Measurements from ENCODE around the gene CDKL5. TPM values are rescaled to one million over a fixed set of nuclear protein-coding genes. Genes with fewer than 3 reads are reported as not detected.

The CDKL5 gene
- total RNA-seq, 2 experiments from 2014 or later = 2.2 to 2.4 TPM

DNA sequence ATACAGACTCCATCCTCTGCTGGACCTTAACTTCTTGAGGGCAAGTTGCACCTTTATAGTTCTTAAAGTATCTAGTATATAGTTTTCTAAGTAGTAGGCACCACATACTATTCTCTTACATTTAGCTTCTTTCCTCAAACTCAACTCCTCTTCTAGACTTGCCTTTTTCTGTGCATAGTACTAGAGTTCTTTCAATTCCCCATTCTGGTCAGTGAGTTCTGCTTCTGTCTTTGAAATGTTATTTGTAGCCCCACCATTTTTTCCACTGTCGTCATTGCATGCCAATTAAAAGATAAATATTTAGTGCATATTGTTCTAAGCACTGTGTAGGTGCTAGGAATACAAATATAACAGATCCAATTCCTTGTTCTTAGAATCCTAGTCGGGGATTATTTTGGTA is 31.6 kb downstream of the CDKL5 start:
- Histone ChIP-seq H3K27ac (ENCODE audit: low read depth in 1 of 2, low read length in 2 of 2) (no peak overlapping the region), H3K9me3 (ENCODE audit: control insufficient read depth in 1 of 2, insufficient read depth in 1 of 2, low read length in 2 of 2) (no peaks in the 10 kb centered on the region), H3K27me3 (ENCODE audit: control insufficient read depth in 1 of 2, insufficient read depth in 2 of 2, low read length in 2 of 2) (no peaks in the 10 kb centered on the region), H3K4me1 (ENCODE audit: insufficient read depth, low read length) (no peaks in the 10 kb centered on the region), H3K36me3 (ENCODE audit: insufficient read depth, low read length) (no peaks in the 10 kb centered on the region), H3K4me3 (ENCODE audit: low read length) (no peak overlapping the region)
- Mint-ChIP-seq H3K9me3 (no peaks in the 10 kb centered on the region), H3K36me3 (ENCODE audit: low read depth) (no peaks in the 10 kb centered on the region), H3K27me3 (no peaks in the 10 kb centered on the region), H3K27ac (no peak overlapping the region), H3K4me3 (no peak overlapping the region), H3K4me1 (ENCODE audit: low read depth) (peaks cover 14% of the 10 kb centered on the region)
- intact Hi-C loops (cut with DNase I, micrococcal nuclease) = no loop called here
- ATAC-seq (ENCODE audit: poor library complexity) = no peak
- TF ChIP-seq, protein P1, sequence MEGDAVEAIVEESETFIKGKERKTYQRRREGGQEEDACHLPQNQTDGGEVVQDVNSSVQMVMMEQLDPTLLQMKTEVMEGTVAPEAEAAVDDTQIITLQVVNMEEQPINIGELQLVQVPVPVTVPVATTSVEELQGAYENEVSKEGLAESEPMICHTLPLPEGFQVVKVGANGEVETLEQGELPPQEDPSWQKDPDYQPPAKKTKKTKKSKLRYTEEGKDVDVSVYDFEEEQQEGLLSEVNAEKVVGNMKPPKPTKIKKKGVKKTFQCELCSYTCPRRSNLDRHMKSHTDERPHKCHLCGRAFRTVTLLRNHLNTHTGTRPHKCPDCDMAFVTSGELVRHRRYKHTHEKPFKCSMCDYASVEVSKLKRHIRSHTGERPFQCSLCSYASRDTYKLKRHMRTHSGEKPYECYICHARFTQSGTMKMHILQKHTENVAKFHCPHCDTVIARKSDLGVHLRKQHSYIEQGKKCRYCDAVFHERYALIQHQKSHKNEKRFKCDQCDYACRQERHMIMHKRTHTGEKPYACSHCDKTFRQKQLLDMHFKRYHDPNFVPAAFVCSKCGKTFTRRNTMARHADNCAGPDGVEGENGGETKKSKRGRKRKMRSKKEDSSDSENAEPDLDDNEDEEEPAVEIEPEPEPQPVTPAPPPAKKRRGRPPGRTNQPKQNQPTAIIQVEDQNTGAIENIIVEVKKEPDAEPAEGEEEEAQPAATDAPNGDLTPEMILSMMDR (IDR thresholded peaks at IDR 0.05) = no peak
- no peak for DNase-seq
- CTCF ChIA-PET = interaction anchor here (1.3 kb wide), 1 partner anchor 14 kb away, joined by 3 read pairs; no protein-coding TSS in a partner anchor
- POLR2A ChIA-PET = no interaction called here

DNA sequence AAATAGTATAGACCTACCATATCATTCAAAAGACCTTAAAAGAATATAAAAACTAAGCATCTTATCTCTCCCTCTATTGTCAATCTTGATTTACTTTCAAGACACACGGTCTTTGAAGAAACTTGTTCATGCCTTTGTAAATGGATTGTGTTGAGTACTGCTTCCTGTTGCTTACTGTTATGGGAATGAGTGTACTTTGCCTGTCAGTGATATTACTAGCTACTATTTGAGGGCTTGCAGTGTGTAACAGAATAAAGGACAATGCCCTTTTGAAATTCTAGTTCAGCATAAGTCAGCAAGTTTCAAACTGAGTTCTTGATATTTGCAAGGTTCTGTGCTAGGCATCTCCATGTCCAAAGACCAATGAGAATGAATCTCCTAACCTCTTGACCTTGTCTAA is 36.0 kb downstream of the CDKL5 start:
- Mint-ChIP-seq H3K27me3 (no peaks in the 10 kb centered on the region), H3K9me3 (no peaks in the 10 kb centered on the region), H3K4me3 (no peak overlapping the region), H3K27ac (no peak overlapping the region), H3K4me1 (ENCODE audit: low read depth) (peaks cover 14% of the 10 kb centered on the region), H3K36me3 (ENCODE audit: low read depth) (no peaks in the 10 kb centered on the region)
- no peak overlapping the region for H3K4me3 ChIP-seq (ENCODE audit: low read length)
- no peaks in the 10 kb centered on the region for H3K4me1 ChIP-seq (ENCODE audit: insufficient read depth, low read length)
- no peaks in the 10 kb centered on the region for H3K36me3 ChIP-seq (ENCODE audit: insufficient read depth, low read length)
- ChIA-PET CTCF (no interaction called here), POLR2A (no interaction called here)
- TF ChIP-seq, protein P1 (IDR thresholded peaks at IDR 0.05) = no peak
- ATAC-seq (ENCODE audit: poor library complexity) (no peak), DNase-seq (no peak)
- intact Hi-C loops (cut with DNase I, micrococcal nuclease) = no loop called here
- H3K9me3 ChIP-seq (ENCODE audit: control insufficient read depth in 1 of 2, insufficient read depth in 1 of 2, low read length in 2 of 2) = no peaks in the 10 kb centered on the region
- no peaks in the 10 kb centered on the region for H3K27me3 ChIP-seq (ENCODE audit: control insufficient read depth in 1 of 2, insufficient read depth in 2 of 2, low read length in 2 of 2)
- no peak overlapping the region for H3K27ac ChIP-seq (ENCODE audit: low read depth in 1 of 2, low read length in 2 of 2)

DNA sequence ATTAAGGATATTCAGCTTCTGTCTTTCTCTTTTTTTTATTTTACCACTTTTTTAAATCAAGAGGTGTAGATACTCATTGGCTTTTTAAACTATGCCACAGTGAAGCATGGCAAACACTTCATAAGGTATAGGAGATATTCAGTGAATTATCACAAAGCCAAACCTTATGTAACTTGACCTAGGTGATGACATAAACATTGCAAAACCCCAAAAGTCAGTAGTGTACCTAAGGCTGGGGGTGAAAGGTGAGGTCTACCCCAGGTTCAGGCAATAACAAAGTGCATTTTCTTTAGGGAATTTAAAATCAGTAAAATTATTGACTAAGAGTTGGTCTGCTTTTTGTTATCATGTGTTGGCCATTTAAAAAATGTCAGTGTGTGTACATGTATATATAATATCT is 39.1 kb downstream of the CDKL5 start:
- no peak overlapping the region for H3K27ac Mint-ChIP-seq
- no peaks in the 10 kb centered on the region for H3K9me3 Mint-ChIP-seq
- no peaks in the 10 kb centered on the region for H3K4me1 ChIP-seq (ENCODE audit: insufficient read depth, low read length)
- ChIA-PET CTCF (no interaction called here), POLR2A (no interaction called here)
- no peak overlapping the region for H3K27ac ChIP-seq (ENCODE audit: low read depth in 1 of 2, low read length in 2 of 2)
- no peaks in the 10 kb centered on the region for H3K27me3 ChIP-seq (ENCODE audit: control insufficient read depth in 1 of 2, insufficient read depth in 2 of 2, low read length in 2 of 2)
- intact Hi-C loops (cut with DNase I, micrococcal nuclease) = no loop called here
- no peaks in the 10 kb centered on the region for H3K36me3 Mint-ChIP-seq (ENCODE audit: low read depth)
- H3K27me3 Mint-ChIP-seq = no peaks in the 10 kb centered on the region
- TF ChIP-seq, protein P1 (IDR thresholded peaks at IDR 0.05) = no peak
- no peak overlapping the region for H3K4me3 ChIP-seq (ENCODE audit: low read length)
- ATAC-seq (ENCODE audit: poor library complexity) (no peak), DNase-seq (no peak)
- H3K4me1 Mint-ChIP-seq (ENCODE audit: low read depth) = peaks cover 7% of the 10 kb centered on the region
- no peaks in the 10 kb centered on the region for H3K9me3 ChIP-seq (ENCODE audit: control insufficient read depth in 1 of 2, insufficient read depth in 1 of 2, low read length in 2 of 2)
- H3K4me3 Mint-ChIP-seq = no peak overlapping the region
- no peaks in the 10 kb centered on the region for H3K36me3 ChIP-seq (ENCODE audit: insufficient read depth, low read length)
